Activated CD4-positive, alpha-beta memory T cell treated with anti-CD3 and anti-CD28 coated beads for 36 hours (primary cell): ENCODE data around the gene CHST10. TPM values are rescaled to one million over a fixed set of nuclear protein-coding genes. Genes with fewer than 3 reads are reported as not detected.
"Not testable (repeated sequence)": the region's sequence is repeated elsewhere in the genome, so short reads cannot be mapped to it uniquely, and the experiment has no call there.

ENCODE experiments used
- CTCF ChIA-PET: fragments of 350-600 bp; sonication (Branson Sonifier 250); formaldehyde crosslinking; loops from one replicate; lab custom pipeline; 2021; ENCODE audit warnings: antibody characterized with exemption, inconsistent platforms; lab: Charles Lee
- POLR2A ChIA-PET: fragments of 350-600 bp; sonication (Branson Sonifier 250); formaldehyde crosslinking; loops from one replicate; lab custom pipeline; 2021; ENCODE audit warnings: antibody characterized with exemption; lab: Charles Lee
- DNase-seq: peaks from one replicate; pipeline ENCODE4 v3.0.0-alpha.2; 2020
- H3K27ac Mint-ChIP-seq: one replicate; pipeline ENCODE4 v1.8.0; 2021; ENCODE audit warnings: mixed read lengths
- H3K27me3 Mint-ChIP-seq: one replicate; pipeline ENCODE4 v1.8.0; 2021; ENCODE audit warnings: mixed read lengths
- H3K36me3 Mint-ChIP-seq: one replicate; pipeline ENCODE4 v1.8.0; 2021; ENCODE audit warnings: mixed read lengths
- H3K4me1 Mint-ChIP-seq: one replicate; pipeline ENCODE4 v1.8.0; 2021; ENCODE audit warnings: low read depth, mixed read lengths
- H3K4me3 Mint-ChIP-seq: one replicate; pipeline ENCODE4 v1.8.0; 2021; ENCODE audit warnings: mild to moderate bottlenecking, mixed read lengths
- H3K9me3 Mint-ChIP-seq: one replicate; pipeline ENCODE4 v1.8.0; 2021; ENCODE audit warnings: mixed read lengths
- intact Hi-C: fragments of 100-400 bp; cut with micrococcal nuclease; formaldehyde crosslinking; loops from one replicate; pipeline ENCODE4 v1.15.1; 2023
- total RNA-seq, 2 experiments: library from RNA; stranded (reverse); gene quantifications; one replicate each; pipeline ENCODE4 v1.2.3, GENCODE V29; 2021

The CHST10 gene
- total RNA-seq, 2 experiments from 2014 or later, result 3.6 to 4.7 TPM

GRCh38 chr2:100350661-100351185 is 66.7 kb downstream of the CHST10 start:
- no peak overlapping the region for H3K27ac Mint-ChIP-seq
- intact Hi-C loops, result no loop called here
- H3K4me3 Mint-ChIP-seq, result no peak overlapping the region
- ChIA-PET POLR2A (no interaction called here), CTCF (no interaction called here)
- peaks cover 19% of the 10 kb centered on the region for H3K27me3 Mint-ChIP-seq
- H3K9me3 Mint-ChIP-seq, result no peaks in the 10 kb centered on the region
- no peaks in the 10 kb centered on the region for H3K4me1 Mint-ChIP-seq
- DNase-seq, result no peak
- H3K36me3 Mint-ChIP-seq, result no peaks in the 10 kb centered on the region

DNA sequence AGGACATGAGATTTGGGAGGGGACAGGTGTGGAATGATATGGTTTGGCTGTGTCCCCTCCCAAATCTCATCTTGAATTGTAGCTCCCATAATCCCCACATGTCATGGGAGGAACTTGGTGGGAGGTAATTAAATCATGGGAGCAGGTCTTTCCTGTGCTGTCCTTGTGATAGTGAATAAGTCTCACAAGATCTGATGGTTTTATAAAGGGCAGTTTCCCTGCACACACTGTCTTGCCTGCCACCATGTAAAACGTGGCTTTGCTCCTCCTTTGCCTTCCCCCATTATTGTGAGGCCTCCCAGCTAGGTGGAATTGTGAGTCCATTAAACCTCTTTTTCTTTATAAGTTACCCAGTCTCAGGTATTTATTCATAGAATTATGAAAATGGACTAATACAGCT is 72.3 kb downstream of the CHST10 start:
- peaks cover 15% of the 10 kb centered on the region for H3K27me3 Mint-ChIP-seq
- H3K4me1 Mint-ChIP-seq, H3K36me3 Mint-ChIP-seq, intact Hi-C loops, POLR2A ChIA-PET, H3K4me3 Mint-ChIP-seq, H3K27ac Mint-ChIP-seq, H3K9me3 Mint-ChIP-seq, DNase-seq: not testable (repeated sequence)
- CTCF ChIA-PET, result interaction anchor here (1.5 to 1.6 kb wide), 2 partner anchors 36 to 83 kb away, joined by 4 read pairs; no protein-coding TSS in a partner anchor

- H3K27ac Mint-ChIP-seq, result no peak overlapping the region
- POLR2A ChIA-PET, result no interaction called here
- H3K4me1 Mint-ChIP-seq, result no peaks in the 10 kb centered on the region
- H3K36me3 Mint-ChIP-seq, result no peaks in the 10 kb centered on the region
- peaks cover 15% of the 10 kb centered on the region for H3K27me3 Mint-ChIP-seq
- intact Hi-C loops, result no loop called here
- H3K4me3 Mint-ChIP-seq, result no peak overlapping the region
- no peak for DNase-seq
- CTCF ChIA-PET, result interaction anchor here (1.6 kb wide), 1 partner anchor 82 kb away, joined by 4 read pairs; no protein-coding TSS in a partner anchor
- no peaks in the 10 kb centered on the region for H3K9me3 Mint-ChIP-seq
These were observed 73.0 kb downstream of the CHST10 start for GRCh38 chr2:100344433-100344832.

DNA sequence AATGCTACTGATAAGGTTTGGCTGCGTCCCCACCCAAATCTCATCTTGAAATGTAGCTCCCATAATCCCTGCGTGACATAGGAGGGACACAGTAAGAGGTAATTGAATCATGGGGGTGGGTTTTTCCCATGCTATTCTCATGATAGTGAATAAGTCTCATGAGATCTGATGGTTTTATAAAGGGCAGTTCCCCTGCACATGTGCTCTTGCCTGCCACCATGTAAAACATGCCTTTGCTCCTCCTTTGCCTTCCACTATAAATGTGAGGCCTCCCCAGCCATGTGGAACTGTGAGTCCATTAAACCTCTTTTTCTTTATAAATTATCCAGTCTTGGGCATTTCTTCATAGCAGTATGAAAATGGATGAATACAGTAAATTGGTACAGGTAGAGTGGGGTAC is 75.0 kb downstream of the CHST10 start:
- CTCF ChIA-PET, POLR2A ChIA-PET, DNase-seq, H3K36me3 Mint-ChIP-seq, intact Hi-C loops, H3K9me3 Mint-ChIP-seq, H3K4me1 Mint-ChIP-seq, H3K27ac Mint-ChIP-seq, H3K4me3 Mint-ChIP-seq: not testable (repeated sequence)
- peaks cover 18% of the 10 kb centered on the region for H3K27me3 Mint-ChIP-seq

Other genes with a start within 250 kb of the CHST10 start
- gene LONRF2, start 95.2 kb downstream of the CHST10 start, total RNA-seq, result under 1 TPM in 1 of 2 experiments, not detected in 1; 0.02 TPM
- gene NMS, start 52.8 kb upstream of the CHST10 start, total RNA-seq, result not detected
- 10 to 100 TPM; 45.9 to 47.7 TPM for gene PDCL3, start 145.3 kb upstream of the CHST10 start, total RNA-seq